Thoracic aorta (tissue), 2 donors: ENCODE data around the gene RCAN3. TPM values are rescaled to one million over a fixed set of nuclear protein-coding genes. Genes with fewer than 3 reads are reported as not detected.

Source experiments
- ATAC-seq: fragments of 150-250 bp; one replicate; pipeline ENCODE4 v1.8.0; 2017; ENCODE audit warnings: low read depth; ENCODE audit not compliant: insufficient number of reproducible peaks, low FRiP score
- DNase-seq: peaks from one replicate; pipeline ENCODE4 v3.0.0-alpha.2; 2020; ENCODE audit warnings: low spot score
- H3K27ac ChIP-seq, 2 donors: fragments of 200-600 bp; sonication (generic); 1 replicate in 1 of 2; 2 replicates in 1 of 2; pipeline ENCODE4 v1.5.1; 2016; ENCODE audit warnings: mild to moderate bottlenecking in 2 of 2, moderate library complexity in 2 of 2
- H3K27me3 ChIP-seq: fragments of 200-600 bp; sonication (generic); replicated peaks from 2 replicates; pipeline ENCODE4 v1.6.0; 2016; ENCODE audit warnings: mild to moderate bottlenecking; ENCODE audit not compliant: insufficient read depth
- H3K36me3 ChIP-seq: fragments of 200-600 bp; sonication (generic); one replicate; pipeline ENCODE4 v1.5.1; 2016
- H3K4me1 ChIP-seq, 2 donors: fragments of 200-600 bp; sonication (generic); 1 replicate in 1 of 2; 2 replicates in 1 of 2; pipeline versions ENCODE4 v1.5.1 to v1.6.0; 2016; ENCODE audit warnings: low read depth in 2 of 2, mild to moderate bottlenecking in 1 of 2; ENCODE audit not compliant: control insufficient read depth in 1 of 2
- H3K4me3 ChIP-seq: fragments of 200-600 bp; sonication (generic); 2 replicates; pipeline ENCODE4 v1.5.1; 2016; ENCODE audit warnings: mild to moderate bottlenecking
- H3K9me3 ChIP-seq: fragments of 200-600 bp; sonication (generic); 2 replicates; pipeline ENCODE4 v1.5.1; 2016
- CTCF ChIP-seq: fragments of 200-600 bp; sonication (generic); IDR thresholded peaks from one replicate; pipeline ENCODE4 v1.5.1; 2019; ENCODE audit warnings: antibody characterized with exemption
- total RNA-seq, 2 donors: library from RNA; depleted of rRNA; stranded (reverse); fragments of >200 nt; gene quantifications; one replicate each; pipeline versions ENCODE4 v1.1.0 to v1.2.3, GENCODE V29; 2016

Gene RCAN3
- 1 to 10 TPM; 2.6 to 7.3 TPM for total RNA-seq

GRCh38 chr1:24502709-24503058 lies at the start of gene RCAN3:
Gene RCAN3 (plus strand): TSS chr1:24502836. CDS start chr1:24514373, 11,537 bp downstream.
- Histone ChIP-seq H3K4me3 (peak within 1 kb of the TSS; percentile 67), H3K4me1 (peaks cover 5 to 7% of the 10 kb centered on the region in 2 donors), H3K27ac (peak within 1 kb of the TSS in 1 of 2 donors; percentile 3), H3K27me3 (no peaks in the 10 kb centered on the region), H3K36me3 (no peaks in the 10 kb centered on the region), H3K9me3 (no peaks in the 10 kb centered on the region)
- ATAC-seq = peak; percentile 63
- TF ChIP-seq CTCF = no peak
- no peak for DNase-seq

DNA sequence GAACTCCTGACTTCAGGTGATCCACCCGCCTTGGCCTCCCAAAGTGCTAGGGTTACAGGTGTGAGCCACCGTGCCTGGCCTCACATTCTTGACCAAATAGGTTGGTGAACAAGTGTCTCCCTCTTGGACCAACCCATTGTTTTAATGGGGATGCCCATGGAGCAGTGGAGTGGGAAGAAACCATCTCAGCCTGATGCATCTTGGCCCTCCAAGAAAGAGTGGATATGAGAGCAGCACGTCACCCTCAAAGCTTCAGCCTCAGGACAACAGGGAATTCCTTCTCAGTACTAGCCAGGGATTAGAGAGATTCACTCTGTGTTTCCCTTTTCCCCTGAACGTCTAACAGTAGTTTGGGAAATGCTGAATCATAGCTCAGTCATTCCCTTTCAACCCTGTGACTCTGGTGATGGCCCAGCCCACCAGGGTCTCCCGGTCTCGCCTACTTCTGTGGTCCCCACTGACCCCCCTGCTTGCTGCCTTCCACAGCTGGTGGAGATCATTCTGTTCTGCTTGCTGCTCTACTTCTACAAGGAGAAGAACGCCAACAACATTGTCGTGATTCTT lies 49.6 kb upstream of the RCAN3 start:
- no peak for TF ChIP-seq CTCF
- H3K4me1 ChIP-seq = no peaks in the 10 kb centered on the region
- no peaks in the 10 kb centered on the region for H3K27me3 ChIP-seq
- DNase-seq (no peak), ATAC-seq (no peak)
- peaks cover 11% of the 10 kb centered on the region for H3K36me3 ChIP-seq
- H3K27ac ChIP-seq = no peak overlapping the region
- no peak overlapping the region for H3K4me3 ChIP-seq
- H3K9me3 ChIP-seq = no peaks in the 10 kb centered on the region

- Histone ChIP-seq H3K9me3 (no peaks in the 10 kb centered on the region), H3K4me1 (no peaks in the 10 kb centered on the region), H3K4me3 (no peak overlapping the region), H3K36me3 (peaks cover 11% of the 10 kb centered on the region), H3K27ac (no peak overlapping the region), H3K27me3 (no peaks in the 10 kb centered on the region)
- no peak for DNase-seq
- no peak for ATAC-seq
- TF ChIP-seq CTCF = no peak
These were observed 48.0 kb upstream of the RCAN3 start for GRCh38 chr1:24454673-24455072.

- Histone ChIP-seq H3K4me1 (no peaks in the 10 kb centered on the region), H3K27ac (no peak overlapping the region), H3K4me3 (no peak overlapping the region), H3K36me3 (peaks cover 11% of the 10 kb centered on the region), H3K9me3 (no peaks in the 10 kb centered on the region), H3K27me3 (no peaks in the 10 kb centered on the region)
- no peak for ATAC-seq
- no peak for TF ChIP-seq CTCF
- no peak for DNase-seq
These were observed 47.4 kb upstream of the RCAN3 start for GRCh38 chr1:24455272-24455671.

GRCh38 chr1:24457866-24458265 lies 44.8 kb upstream of the RCAN3 start:
- no peak overlapping the region for H3K27ac ChIP-seq
- ATAC-seq = no peak
- no peaks in the 10 kb centered on the region for H3K27me3 ChIP-seq
- TF ChIP-seq CTCF = no peak
- no peaks in the 10 kb centered on the region for H3K4me1 ChIP-seq
- no peak for DNase-seq
- peaks cover 11% of the 10 kb centered on the region for H3K36me3 ChIP-seq
- H3K9me3 ChIP-seq = no peaks in the 10 kb centered on the region
- no peak overlapping the region for H3K4me3 ChIP-seq
